GM21619 (cell line): Measurements from ENCODE around the gene SNX25.

Source experiments
- ATAC-seq: cut with Tn5 transposase; IDR thresholded peaks from one replicate; pipeline ENCODE4 v1.9.1; 2021; ENCODE audit not compliant: unreplicated experiment

SNX25 gene

GRCh38 chr4:185370268-185370949 lies 161.0 kb downstream of the SNX25 start:
- ATAC-seq, result no peak

- ATAC-seq, result no peak
Measured at GRCh38 chr4:185371702-185372101, 162.3 kb downstream of the SNX25 start.

- ATAC-seq, result no peak
Measured at GRCh38 chr4:185374027-185374426, 164.6 kb downstream of the SNX25 start.

DNA sequence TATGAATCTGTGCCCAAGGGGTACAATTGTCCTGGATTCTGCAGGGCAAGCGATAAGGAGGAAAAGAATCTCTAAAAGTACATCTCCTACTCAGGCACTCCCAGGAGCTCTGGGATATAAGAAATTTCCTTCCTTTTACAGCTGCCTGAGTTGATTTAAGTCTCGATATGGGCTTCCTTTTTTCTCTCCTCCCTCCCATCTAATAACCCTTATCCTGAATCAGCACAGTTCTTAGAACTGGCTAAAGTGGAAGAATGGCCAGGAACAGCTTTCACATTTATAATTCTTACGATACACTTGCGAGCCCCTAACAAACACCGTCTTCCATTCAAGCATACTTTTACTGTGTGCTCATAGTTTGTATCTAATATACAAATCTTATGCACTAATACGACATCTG lies 165.2 kb downstream of the SNX25 start:
- ATAC-seq, result no peak

GRCh38 chr4:185378264-185378663 lies 168.9 kb downstream of the SNX25 start:
- ATAC-seq, result no peak

- no peak for ATAC-seq
Measured at GRCh38 chr4:185379326-185380295, 170.2 kb downstream of the SNX25 start.

- no peak for ATAC-seq
Measured at GRCh38 chr4:185380320-185380719, 170.9 kb downstream of the SNX25 start.

DNA sequence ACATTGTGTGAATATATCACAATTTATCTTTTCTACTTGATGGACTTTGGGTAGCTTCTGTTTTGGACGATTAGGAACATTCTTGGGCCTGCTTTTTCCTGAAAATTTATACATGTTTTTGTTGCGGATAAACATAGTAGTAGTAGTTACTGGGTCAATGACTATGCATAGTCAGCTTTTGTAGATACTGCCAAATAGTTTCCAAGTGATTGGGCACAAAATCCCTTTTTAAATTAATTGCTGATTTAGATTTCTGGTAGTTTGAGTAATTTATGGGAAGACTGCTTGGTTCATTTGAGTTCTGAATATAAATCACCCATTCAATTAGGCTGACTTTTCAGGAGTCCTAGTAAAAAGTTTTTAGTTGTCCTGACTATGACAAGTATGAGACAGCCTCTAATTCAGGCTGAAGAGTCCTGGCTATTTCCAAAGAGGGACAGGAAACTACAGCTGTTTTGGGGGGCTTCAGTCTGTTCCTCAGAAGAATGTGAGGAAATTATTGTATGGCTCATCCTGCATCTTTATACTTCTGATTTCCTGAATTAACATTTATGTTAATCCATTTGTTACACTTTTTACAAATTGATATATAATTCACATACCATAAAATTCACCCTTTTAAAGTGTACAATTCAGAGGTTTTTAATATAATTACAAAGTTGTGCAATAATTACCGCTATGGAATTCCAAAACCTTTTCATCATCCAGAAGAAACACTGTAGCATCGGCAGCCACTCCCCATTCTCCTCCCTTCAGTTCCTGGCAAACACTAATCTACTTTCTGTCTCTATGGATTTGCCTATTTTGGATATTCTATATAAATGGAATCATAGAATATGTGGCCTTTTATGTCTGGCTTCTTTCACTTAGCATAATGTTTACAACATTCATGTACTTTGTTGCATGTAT lies 172.1 kb downstream of the SNX25 start:
- ATAC-seq, result no peak

GRCh38 chr4:185382754-185383153 lies 173.4 kb downstream of the SNX25 start:
- no peak for ATAC-seq

DNA sequence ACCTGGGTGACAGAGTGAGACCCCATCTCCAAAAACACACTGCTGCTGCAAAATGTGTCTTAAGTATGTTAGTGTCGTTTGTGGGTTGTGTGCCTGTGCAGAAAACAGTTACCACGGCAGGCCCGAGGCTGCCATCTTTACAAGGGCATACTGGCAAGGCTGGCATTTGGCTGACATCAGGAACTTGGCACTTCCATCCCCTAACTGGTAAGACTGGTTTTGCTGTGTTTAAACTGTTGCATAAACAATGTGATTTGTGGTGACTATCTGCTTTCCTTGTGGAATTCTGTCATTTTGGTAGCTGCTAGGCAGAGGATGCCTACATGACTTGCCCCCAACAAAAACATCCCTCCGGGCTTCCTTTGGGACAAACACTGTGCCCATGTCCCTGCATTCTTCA lies 174.1 kb downstream of the SNX25 start:
- ATAC-seq, result no peak

GRCh38 chr4:185384061-185384460 lies 174.7 kb downstream of the SNX25 start:
- ATAC-seq, result no peak

- ATAC-seq, result no peak
Measured at GRCh38 chr4:185384930-185385331, 175.5 kb downstream of the SNX25 start.

- no peak for ATAC-seq
Measured at GRCh38 chr4:185387957-185388356, 178.6 kb downstream of the SNX25 start.

DNA sequence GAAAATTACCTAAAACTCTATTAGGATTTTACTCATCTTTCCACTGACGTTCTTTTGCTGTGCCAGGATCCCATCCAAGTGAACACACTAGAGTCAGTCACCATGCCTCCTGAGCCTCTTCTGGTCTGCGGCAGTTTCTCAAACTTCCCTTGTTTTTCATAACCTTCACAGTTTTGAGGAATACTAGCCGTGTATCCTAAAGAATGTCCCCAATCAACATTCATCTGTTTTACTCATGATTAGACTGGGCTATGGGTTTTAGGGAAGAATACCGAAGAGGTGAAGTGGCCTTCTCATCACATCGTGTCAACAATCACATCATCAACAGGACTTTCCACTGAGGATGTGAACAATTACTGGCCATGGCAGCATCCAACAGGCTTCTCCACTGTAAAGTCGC lies 181.5 kb downstream of the SNX25 start:
- ATAC-seq, result no peak

- ATAC-seq, result no peak
Measured at GRCh38 chr4:185392156-185392555, 182.8 kb downstream of the SNX25 start.

- no peak for ATAC-seq
Measured at GRCh38 chr4:185394568-185395237, 185.3 kb downstream of the SNX25 start.

- ATAC-seq, result no peak
Measured at GRCh38 chr4:185395238-185395955, 186.0 kb downstream of the SNX25 start, which contains the start of gene LRP2BP. LRP2BP (minus strand) TSS chr4:185395924; CDS start chr4:185378186, 17,738 bp downstream.

GRCh38 chr4:185395956-185396723 lies 186.7 kb downstream of the SNX25 start:
- peak; percentile 71 for ATAC-seq
